MM.1S (cell line): ENCODE data around the gene CREBBP.

Experiments used
- DNase-seq: peaks from one replicate; pipeline ENCODE4 v3.0.0-alpha.2; 2015
- H2AFZ ChIP-seq: fragments of 300-600 bp; sonication (generic); 2 replicates; pipeline ENCODE4 v1.6.0; 2016; ENCODE audit warnings: antibody characterized with exemption, low read length
- H3F3A ChIP-seq: fragments of 300-600 bp; sonication (generic); 2 replicates; pipeline ENCODE4 v1.6.1; 2016; ENCODE audit warnings: mild to moderate bottlenecking, antibody characterized with exemption, low read length, moderate library complexity, mixed read lengths; ENCODE audit not compliant: insufficient read depth
- H3K27ac ChIP-seq: fragments of 300-600 bp; sonication (generic); 2 replicates; pipeline ENCODE4 v1.5.1; 2016; ENCODE audit warnings: mild to moderate bottlenecking, low read length
- H3K27me3 ChIP-seq: fragments of 300-600 bp; sonication (generic); replicated peaks from 2 replicates; pipeline ENCODE4 v1.6.0; 2016; ENCODE audit warnings: low read length; ENCODE audit not compliant: insufficient read depth
- H3K36me3 ChIP-seq: fragments of 300-600 bp; sonication (generic); replicated peaks from 2 replicates; pipeline ENCODE4 v1.6.1; 2016; ENCODE audit warnings: mild to moderate bottlenecking, low read length, mixed read lengths; ENCODE audit not compliant: insufficient read depth
- H3K4me1 ChIP-seq: fragments of 300-600 bp; sonication (generic); 2 replicates; pipeline ENCODE4 v1.6.1; 2016; ENCODE audit warnings: low read length, mixed read lengths
- H3K4me2 ChIP-seq: fragments of 300-600 bp; sonication (generic); 2 replicates; pipeline ENCODE4 v1.6.0; 2016; ENCODE audit warnings: low read depth, low read length
- H3K4me3 ChIP-seq: fragments of 300-600 bp; sonication (generic); 2 replicates; pipeline ENCODE4 v1.5.1; 2016; ENCODE audit warnings: low read length, mixed read lengths
- H3K79me2 ChIP-seq: fragments of 300-600 bp; sonication (generic); 2 replicates; pipeline ENCODE4 v1.6.1; 2016; ENCODE audit warnings: mixed run types, low read length, mixed read lengths
- H3K9ac ChIP-seq: fragments of 300-600 bp; sonication (generic); 2 replicates; pipeline ENCODE4 v1.6.1; 2016; ENCODE audit warnings: low read length, mixed read lengths
- H3K9me2 ChIP-seq: fragments of 300-600 bp; sonication (generic); replicated peaks from 2 replicates; pipeline ENCODE4 v1.6.1; 2016; ENCODE audit warnings: mild to moderate bottlenecking, low read length, mixed read lengths; ENCODE audit not compliant: insufficient read depth
- H3K9me3 ChIP-seq: fragments of 300-600 bp; sonication (generic); replicated peaks from 2 replicates; pipeline ENCODE4 v1.6.1; 2016; ENCODE audit warnings: mild to moderate bottlenecking, low read length, mixed read lengths; ENCODE audit not compliant: insufficient read depth
- H4K20me1 ChIP-seq: fragments of 300-600 bp; sonication (generic); 2 replicates; pipeline ENCODE4 v1.6.1; 2016; ENCODE audit warnings: mild to moderate bottlenecking, low read length, moderate library complexity, mixed read lengths; ENCODE audit not compliant: insufficient read depth
- CTCF ChIP-seq: fragments of 300-600 bp; sonication (generic); IDR thresholded peaks from 2 replicates; pipeline ENCODE4 v1.5.1; 2016; ENCODE audit warnings: antibody characterized with exemption, low read length, mixed read lengths
- EZH2 ChIP-seq: fragments of 300-600 bp; sonication (generic); optimal IDR thresholded peaks from 2 replicates; pipeline ENCODE3; 2017; ENCODE audit warnings: low read depth, mild to moderate bottlenecking, antibody characterized with exemption, low read length, mixed read lengths
- EZH2phosphoT487 ChIP-seq: fragments of 300-600 bp; sonication (generic); IDR thresholded peaks from 2 replicates; pipeline ENCODE4 v1.6.1; 2018; ENCODE audit warnings: antibody characterized with exemption, low read length

The CREBBP gene

GRCh38 chr16:3696425-3697218, 183.9 kb downstream of the CREBBP start:
- Histone ChIP-seq H3K27me3 (no peaks in the 10 kb centered on the region), H2AFZ (no peak overlapping the region), H3K4me3 (no peak overlapping the region), H3K27ac (no peak overlapping the region), H3K9me3 (no peaks in the 10 kb centered on the region), H3K36me3 (no peaks in the 10 kb centered on the region), H3K9me2 (no peaks in the 10 kb centered on the region), H3K4me1 (no peaks in the 10 kb centered on the region), H3K9ac (no peak overlapping the region), H4K20me1 (no peaks in the 10 kb centered on the region), H3K4me2 (no peak overlapping the region), H3F3A (no peaks in the 10 kb centered on the region), H3K79me2 (peaks cover 28% of the 10 kb centered on the region)
- TF ChIP-seq EZH2phosphoT487 (no peak), EZH2 (no peak), CTCF (no peak)
- DNase-seq, result no peak

GRCh38 chr16:3695610-3696369, 184.7 kb downstream of the CREBBP start:
- no peaks in the 10 kb centered on the region for H3K9me3 ChIP-seq
- H3F3A ChIP-seq, result no peaks in the 10 kb centered on the region
- H3K27ac ChIP-seq, result no peak overlapping the region
- no peaks in the 10 kb centered on the region for H3K36me3 ChIP-seq
- H3K4me1 ChIP-seq, result no peaks in the 10 kb centered on the region
- no peak overlapping the region for H3K4me3 ChIP-seq
- no peaks in the 10 kb centered on the region for H3K27me3 ChIP-seq
- no peak for DNase-seq
- no peak overlapping the region for H3K9ac ChIP-seq
- no peaks in the 10 kb centered on the region for H3K9me2 ChIP-seq
- peaks cover 29% of the 10 kb centered on the region for H3K79me2 ChIP-seq
- TF ChIP-seq CTCF (no peak), EZH2 (no peak), EZH2phosphoT487 (no peak)
- no peak overlapping the region for H2AFZ ChIP-seq
- no peaks in the 10 kb centered on the region for H4K20me1 ChIP-seq
- no peak overlapping the region for H3K4me2 ChIP-seq

- Histone ChIP-seq H4K20me1 (no peaks in the 10 kb centered on the region), H2AFZ (no peak overlapping the region), H3K9me2 (no peaks in the 10 kb centered on the region), H3F3A (no peaks in the 10 kb centered on the region), H3K4me1 (no peaks in the 10 kb centered on the region), H3K9me3 (no peaks in the 10 kb centered on the region), H3K4me3 (no peak overlapping the region), H3K36me3 (no peaks in the 10 kb centered on the region), H3K9ac (no peak overlapping the region), H3K27ac (no peak overlapping the region), H3K79me2 (peaks cover 23% of the 10 kb centered on the region), H3K27me3 (no peaks in the 10 kb centered on the region), H3K4me2 (no peak overlapping the region)
- TF ChIP-seq EZH2, result no peak
- no peak for DNase-seq
These were observed 186.5 kb downstream of the CREBBP start for GRCh38 chr16:3694051-3694450.

- Histone ChIP-seq H3K27ac (no peak overlapping the region), H3K79me2 (peaks cover 17% of the 10 kb centered on the region), H3K36me3 (no peaks in the 10 kb centered on the region), H2AFZ (no peak overlapping the region), H3K4me3 (no peak overlapping the region), H3K9ac (no peak overlapping the region), H4K20me1 (no peaks in the 10 kb centered on the region), H3K9me3 (no peaks in the 10 kb centered on the region), H3K4me2 (no peak overlapping the region), H3K9me2 (no peaks in the 10 kb centered on the region), H3F3A (no peaks in the 10 kb centered on the region), H3K4me1 (no peaks in the 10 kb centered on the region), H3K27me3 (no peaks in the 10 kb centered on the region)
- DNase-seq, result no peak
- no peak for TF ChIP-seq EZH2phosphoT487
- no peak for TF ChIP-seq EZH2
- no peak for TF ChIP-seq CTCF
These were observed 188.8 kb downstream of the CREBBP start for GRCh38 chr16:3691761-3692160.
